ENCODE measurements around the gene ASB4.

DNA sequence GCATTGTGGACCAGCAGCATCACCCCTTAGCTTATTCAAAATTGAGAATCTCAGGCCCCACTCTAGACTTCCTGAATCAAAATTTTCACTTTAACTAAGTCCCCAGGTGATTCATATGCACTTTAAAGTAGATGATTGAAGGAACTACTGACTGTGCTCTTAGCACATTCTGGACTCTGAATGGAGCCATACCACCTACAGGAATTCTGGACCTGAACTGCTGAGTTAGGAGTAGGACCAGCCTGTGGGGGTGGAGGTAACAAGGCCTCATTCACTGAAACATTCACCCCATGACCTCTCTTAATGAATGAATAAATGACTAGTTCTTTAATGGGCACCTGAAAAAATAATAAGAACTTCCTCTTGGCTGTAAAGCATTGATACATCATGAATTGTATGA, 103.3 kb downstream of the ASB4 start:
- TF ChIP-seq CTCF (IDR thresholded peaks at IDR 0.05) (no peak), POLR2AphosphoS5 (IDR thresholded peaks at IDR 0.05) (no peak), POLR2A (IDR thresholded peaks at IDR 0.05) (no peak)

All from prostate gland (tissue), 2 donors.